ENCODE data around the gene MRPS2.
"Not testable (repeated sequence)": the region's sequence is repeated elsewhere in the genome, so short reads cannot be mapped to it uniquely, and the experiment has no call there.

The MRPS2 gene

DNA sequence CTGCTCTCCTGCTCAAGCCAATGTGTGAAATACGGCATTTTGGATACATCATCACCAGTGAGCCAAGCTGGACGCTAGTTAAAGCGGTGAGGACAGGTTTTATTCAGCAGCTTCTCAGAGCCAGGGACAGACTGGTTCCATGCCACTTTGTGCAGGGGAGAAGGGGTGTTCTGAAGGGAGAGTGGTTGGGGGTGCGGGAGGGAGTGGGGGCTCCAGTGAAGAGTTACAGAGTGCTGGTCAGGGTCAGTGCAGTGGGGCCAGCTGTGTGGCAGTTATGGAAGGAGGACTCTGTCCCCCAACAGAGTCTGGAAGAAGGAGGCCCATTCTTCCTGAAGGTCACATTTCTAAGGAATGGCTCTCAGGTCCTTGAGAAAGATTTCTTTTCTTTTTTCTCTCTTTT lies 34.3 kb downstream of the MRPS2 start:
- DNase-seq, result not testable (repeated sequence)

DNA sequence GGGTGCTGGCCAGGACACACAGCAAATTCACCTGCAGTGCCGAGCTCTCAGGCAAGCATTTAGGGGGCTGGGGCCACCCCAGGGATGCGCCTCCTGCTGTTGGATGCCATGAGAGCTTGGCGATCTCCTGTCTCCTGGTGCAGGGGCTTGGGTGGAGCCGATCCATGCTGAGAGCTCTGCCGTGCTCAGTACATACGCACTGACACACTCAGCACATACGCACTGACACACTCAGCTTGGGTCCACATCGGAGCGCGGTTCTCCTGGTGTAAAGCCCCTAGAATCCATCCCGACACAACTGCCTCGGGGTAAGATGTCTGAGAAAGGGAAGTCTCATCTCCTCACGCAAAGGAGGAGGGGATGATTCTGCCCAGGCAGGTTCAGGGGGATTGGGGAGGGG lies 35.1 kb downstream of the MRPS2 start:
- DNase-seq, result not testable (repeated sequence)

DNA sequence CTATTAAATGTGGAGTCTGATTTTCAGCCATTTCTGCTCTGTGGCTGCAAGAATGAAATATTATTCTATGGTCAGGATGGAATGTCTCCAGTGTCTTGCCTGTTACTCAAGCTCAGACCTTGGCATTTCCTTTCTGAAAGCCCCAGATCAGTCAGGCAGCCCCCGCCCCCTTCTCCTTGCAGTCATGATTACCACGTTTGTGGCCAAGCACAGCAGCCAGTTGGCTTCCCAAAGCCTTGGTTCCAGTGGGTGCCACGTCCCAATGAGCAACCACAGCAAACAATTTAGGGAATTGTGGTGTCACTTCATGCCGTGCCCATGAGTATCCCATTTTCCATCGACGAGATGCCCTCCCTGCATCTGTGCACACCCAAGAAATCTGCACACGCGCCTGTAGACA lies 35.7 kb downstream of the MRPS2 start:
- peak; percentile 79 for DNase-seq

DNA sequence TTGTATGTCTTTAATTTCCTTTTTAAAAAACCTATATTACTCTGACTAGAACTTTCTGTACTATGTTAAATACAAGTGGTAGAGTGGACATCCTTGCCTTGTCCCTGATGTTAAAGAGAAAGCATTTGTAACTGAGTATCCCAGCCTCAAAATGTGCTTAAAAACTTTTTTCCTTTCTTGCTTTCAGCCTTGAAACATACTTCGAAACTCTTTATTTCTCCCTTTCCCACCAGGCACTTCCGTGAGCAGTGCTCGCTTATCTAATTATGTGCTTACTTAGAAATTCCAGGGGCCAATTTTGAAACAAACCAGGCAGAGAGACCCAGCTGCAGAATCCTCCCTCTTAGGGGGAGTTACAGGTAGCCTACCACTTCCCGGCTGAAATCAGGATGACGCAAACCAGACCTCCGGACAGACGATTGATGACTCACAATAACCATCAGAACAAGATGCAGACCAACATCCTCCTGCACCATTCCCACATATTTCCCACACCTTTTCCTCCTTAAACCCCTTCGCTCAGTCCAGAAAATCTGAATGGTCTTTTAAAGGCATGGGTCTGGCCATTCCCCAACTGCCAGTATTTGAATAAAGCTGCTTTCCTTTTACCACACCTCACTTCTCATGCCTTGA lies 42.9 kb downstream of the MRPS2 start:
- DNase-seq, result not testable (repeated sequence)

DNA sequence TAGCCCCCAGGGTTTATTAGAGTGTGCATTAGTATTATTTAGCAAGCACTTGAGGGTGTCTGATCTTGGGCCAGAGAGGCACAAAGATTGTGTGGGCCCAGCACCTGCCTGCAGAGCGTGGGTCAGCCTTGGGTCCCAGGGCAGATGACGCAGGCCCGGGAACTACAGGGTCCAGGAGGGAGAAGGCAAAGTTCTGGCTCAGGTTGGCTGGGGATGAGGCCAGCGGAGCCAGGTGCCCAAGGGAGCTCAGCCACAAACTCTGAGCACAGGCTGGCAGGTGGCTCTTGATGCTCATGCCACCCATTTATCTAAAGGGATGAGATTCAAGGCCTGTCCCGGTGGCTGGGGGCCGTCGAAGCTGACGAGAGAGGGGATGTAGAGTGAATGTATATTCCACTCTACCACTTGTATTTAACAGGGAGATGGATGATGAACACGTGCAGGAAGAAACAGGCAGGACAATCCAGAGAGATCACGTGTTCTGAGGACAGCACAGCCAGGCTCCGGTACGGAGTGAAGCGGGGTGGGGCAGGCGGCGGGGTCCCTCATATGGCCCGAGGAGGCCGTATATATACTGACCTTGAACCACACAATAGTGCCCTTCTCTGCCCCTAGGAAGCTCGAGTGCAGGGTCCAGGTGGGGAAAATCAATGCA lies 44.6 kb downstream of the MRPS2 start:
- no peak for DNase-seq

DNA sequence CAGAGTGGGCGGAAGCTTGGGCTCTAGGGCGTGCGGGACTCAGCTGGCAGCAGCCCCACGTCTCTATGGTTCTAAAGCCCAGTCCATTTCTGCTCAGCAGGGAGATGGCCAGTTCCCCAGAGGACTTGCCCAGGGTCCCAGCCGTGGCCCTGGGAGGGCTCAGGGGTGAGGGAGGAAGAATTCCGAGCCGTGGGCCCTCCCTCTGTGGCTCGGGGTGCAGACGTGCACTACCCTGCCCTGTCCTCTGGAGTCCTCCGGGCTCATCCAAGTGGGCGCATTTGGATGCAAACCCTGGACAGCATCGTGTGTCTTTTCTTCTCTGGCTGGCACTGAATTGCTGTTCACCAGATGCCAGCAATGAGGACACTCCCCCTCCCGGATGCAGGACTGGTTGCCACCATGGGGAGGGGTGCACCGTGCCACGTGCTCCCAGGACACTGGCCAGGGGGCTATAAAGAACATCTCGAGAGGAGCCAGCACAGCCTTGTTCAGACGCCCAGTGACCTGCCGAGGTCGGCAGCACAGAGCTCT lies 45.2 kb downstream of the MRPS2 start, which contains the start of gene OBP2A:
Gene OBP2A, plus strand, starts transcription at position 481 of the 531 bp plus-strand sequence. CDS start 55 bp downstream, outside the sequence.
- not testable (repeated sequence) for DNase-seq

DNA sequence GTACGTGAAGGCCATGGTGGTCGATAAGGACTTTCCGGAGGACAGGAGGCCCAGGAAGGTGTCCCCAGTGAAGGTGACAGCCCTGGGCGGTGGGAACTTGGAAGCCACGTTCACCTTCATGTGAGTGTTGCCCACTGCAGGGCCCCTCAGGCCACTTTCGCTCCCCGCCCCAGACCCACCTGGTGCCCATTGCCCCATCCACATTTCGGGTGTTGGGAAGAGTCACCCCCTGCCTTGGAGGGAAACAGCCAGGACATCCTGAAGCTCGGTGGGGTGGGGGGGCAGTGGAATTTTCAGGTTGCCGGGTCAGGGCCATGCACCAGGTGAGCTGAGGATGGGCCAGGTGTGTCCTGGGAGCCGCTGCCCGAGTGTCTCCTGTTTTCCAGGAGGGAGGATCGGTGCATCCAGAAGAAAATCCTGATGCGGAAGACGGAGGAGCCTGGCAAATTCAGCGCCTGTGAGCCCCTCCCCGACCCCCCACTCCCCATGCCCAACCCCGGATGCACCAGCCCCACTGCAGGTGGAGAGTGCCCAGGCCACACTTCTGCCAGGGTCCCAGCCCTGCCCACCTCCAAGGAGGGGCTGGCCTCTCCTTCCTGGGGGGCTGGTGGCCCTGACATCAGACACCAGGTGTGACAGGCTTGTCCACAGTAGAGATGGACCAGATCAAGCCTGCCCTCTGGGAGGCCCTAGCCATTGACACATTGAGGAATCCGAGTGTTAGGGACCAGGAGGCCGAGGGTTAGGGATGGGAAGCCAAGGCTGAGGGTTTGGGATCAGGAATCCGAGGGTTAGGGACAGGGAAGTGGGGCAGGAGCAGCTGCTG lies 46.5 kb downstream of the MRPS2 start:
- DNase-seq, result not testable (repeated sequence)

DNA sequence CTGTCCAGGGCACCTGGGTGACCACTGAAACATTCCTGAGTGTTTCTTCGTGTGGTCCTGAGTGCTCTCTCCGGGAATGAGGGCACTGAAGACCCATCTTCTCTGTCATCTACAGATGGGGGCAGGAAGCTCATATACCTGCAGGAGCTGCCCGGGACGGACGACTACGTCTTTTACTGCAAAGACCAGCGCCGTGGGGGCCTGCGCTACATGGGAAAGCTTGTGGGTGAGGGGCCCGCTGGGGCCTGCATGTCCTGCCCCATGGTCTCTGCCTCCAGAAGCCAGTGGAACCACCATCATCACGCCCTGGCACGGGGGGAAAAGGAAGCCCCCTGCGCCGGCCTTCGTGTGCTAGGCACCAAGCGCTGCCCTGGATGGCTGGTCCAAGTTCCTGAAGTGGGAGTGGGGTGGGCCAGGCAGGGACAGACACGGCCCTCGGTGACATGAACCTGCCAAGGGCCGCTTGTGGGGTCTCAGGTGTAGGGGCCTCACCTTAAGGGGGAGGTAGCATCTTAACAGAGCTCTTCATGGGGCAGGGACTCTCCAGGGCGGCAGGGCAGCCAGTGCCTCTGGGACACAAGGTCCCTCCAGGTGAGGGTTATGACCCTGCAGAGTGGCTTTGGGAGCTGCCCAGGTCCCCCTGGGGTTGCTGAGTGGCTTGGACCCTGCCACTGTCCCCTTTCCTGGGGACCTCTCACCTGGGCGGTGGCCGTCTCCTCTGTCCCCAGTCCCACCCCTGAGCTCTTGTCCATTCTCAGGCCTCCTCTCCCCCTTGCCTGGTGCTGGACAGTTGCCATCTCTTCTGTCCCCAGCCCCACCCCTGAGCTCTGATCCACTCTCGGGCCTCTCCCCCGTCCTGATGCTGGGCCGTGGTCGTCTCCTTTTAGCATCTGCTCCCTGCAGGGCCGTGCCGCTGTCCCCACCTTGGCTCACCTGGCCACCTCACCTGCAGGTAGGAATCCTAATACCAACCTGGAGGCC lies 47.6 kb downstream of the MRPS2 start:
- DNase-seq, result no peak

DNA sequence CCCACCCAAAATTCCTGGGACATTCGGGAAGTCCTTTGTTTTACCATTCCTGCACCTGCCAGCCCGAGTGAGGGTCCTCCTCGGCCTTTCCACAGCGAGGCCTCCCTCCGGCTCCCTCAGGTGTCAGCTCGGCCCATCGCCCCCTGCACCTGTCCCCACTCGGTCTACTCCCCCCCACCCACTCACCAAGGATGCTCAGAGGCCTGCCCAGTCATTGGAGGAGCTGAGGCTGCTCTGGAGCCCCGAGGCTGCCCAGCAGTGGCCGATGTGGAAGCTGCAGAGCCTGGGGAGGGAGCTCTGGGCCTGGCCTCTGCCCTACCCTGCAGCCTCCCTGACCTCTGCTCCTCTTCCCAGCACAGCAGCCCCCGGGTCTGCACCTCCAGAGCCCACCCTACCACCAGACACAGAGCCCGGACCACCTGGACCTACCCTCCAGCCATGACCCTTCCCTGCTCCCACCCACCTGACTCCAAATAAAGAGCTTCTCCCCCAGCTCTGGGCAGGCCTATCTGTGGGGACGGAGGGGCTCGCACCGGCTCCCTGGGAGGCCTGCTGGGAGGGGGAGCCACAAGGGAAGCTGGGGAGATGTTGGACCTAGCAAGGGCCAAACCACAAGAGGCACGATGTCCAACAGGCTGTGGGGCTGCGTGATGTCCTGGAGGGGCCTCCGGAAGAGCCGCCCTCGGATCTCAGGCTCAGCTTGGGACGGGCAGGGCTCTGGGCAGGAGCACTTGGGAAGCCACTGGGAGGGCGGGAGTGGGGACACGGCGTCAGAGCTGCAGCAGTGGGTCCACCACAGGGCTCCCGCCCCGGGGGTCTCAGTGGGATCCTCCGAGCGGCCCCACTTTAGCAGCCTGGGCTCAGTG lies 49.2 kb downstream of the MRPS2 start:
- not testable (repeated sequence) for DNase-seq

DNA sequence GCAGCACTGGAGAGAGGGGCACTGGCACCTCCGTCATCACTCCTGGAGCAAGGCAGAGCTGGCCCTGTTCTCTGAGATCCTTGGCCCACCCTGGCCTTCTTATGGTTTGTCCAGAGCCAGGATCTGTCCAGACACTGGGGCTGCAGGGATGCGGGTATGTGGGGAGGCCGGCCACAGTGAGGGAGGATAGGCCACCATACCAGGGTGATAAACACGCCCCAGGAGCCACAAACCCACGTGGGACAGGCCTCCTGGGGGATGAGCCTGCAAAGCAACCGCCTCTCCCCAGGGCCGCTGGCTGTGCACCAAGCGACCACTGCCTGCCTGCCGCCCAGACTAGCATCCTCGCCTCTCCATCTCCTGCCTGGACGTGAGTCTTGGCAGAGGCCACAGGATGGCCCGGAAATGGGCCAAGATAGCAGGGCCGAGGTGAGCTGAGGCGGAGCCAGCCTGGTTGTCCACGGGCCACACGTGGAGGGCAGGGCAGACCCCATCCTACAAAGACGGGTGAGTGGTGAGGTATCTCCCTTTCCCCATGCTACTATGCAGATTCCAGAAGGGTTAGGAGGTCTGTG lies 49.9 kb downstream of the MRPS2 start:
- no peak for DNase-seq

DNA sequence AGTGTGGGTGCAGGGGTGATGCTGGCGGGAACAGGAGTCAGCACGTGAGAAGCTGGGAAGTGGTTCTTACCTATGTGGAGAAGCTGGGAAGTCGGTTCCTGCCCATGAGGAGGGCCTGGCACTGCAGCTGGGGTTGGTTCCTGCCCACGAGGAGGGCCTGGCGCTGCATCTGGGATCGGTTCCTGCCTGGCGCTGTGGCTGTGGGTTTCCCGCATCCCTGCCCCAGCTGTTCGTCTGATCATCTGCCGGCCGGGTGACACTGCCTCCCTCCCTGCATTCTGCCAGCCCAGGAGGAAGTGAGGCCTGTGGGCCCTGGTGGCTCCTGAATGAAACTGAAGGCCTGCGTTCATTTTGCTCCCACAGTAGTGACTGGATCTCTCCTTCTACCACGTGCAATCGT lies 50.5 kb downstream of the MRPS2 start:
- DNase-seq, result no peak

DNA sequence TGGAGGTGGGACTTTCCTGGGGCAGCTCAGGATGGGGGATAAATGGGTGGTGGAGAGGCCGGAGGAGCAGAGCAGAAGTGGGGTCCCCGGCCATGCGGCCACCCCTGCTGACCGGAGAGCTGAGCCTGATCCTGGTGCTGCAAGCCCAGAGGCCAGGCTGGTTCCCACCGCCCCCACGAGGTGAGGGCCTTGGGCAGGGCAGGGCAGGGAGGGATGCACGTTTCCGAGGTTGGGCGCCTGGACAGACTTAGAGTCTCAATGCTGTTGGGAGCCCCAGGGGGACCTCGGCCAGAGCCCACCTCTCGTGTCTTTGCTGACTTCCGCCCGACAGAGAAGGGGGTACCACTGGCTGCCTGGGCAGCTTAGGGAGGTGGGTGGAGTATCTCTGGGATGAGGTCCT lies 51.0 kb downstream of the MRPS2 start:
- no peak for DNase-seq

DNA sequence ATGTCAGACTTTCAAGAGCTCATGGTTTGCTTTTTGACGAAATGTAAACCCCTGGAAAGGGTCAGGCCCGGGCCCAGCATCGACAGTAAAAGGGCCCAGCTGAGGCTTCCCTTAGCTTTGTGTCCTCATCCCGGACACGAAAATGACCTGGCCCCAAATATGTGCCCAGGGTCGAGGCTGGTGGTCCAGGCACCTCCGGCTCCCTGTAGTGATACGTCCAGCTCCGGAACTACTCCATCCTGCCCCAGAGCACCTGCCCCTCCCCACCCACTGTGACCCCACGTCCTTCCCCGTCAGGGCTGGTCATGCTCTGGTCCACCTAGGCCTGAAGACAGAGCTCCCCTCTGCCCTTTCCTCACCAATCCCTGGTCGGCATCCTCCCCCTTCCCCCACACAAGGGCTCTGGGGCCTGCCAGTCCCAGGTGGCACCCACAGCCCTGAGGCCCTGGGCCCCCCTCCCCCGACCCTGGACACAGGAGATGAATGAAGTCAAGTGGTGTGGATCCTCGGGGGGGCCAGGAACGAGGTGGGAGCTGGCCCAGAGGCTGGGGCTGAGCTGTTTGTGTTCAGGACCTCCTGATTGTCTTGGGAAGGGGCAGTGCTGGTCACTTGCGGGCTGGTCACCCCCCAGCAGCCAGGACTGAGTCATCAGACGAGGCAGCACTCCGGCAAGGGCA lies 51.7 kb downstream of the MRPS2 start:
- no peak for DNase-seq

DNA sequence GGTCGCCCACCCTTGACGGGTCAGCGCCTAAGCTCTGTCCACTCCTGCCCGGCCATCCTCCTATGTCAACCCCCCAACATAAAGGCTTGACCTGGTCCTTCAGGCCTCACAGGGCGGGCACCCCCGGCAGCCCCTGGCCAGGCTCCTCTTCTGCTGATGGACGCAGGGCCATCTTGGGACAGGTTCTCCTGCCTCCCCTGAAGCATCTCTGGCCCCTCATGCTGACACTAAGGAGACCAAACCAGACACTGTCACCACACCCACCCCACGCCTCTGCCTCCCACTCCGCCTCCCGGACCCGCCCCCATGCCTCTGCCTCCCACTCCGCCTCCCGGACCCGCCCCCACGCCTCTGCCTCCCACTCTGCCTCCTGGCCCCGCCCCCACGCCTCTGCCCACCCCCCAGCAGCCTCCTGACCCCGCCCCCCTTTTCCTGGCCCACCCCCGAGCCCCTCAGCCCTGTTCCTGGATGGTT lies 52.3 kb downstream of the MRPS2 start:
- DNase-seq, result no peak

Measured in fibroblast of skin of scalp (primary cell).